ENCODE measurements around the gene DGKQ.

The DGKQ gene

GRCh38 chr4:973431-974397 lies at the start of gene DGKQ:
DGKQ (minus strand) TSS chr4:973569; CDS start chr4:973482, 87 bp downstream.
- H3K4me3 ChIP-seq (ENCODE audit: low read depth, low read length): peak within 1 kb of the TSS; percentile 53
- no peak for TF ChIP-seq CTCF (IDR thresholded peaks at IDR 0.05; ENCODE audit: low read depth, low read length)
- in situ Hi-C loops (cut with HindIII; ENCODE audit: low sequenced_read_pairs): no loop called here
- peak; percentile 77 for DNase-seq (ENCODE audit: low read depth, low spot score)

GRCh38 chr4:1022739-1023066 lies 49.3 kb upstream of the DGKQ start:
- in situ Hi-C loops (cut with HindIII; ENCODE audit: low sequenced_read_pairs): no loop called here
- DNase-seq (ENCODE audit: low read depth, low spot score): no peak
- H3K4me3 ChIP-seq (ENCODE audit: low read depth, low read length): no peak overlapping the region
- TF ChIP-seq CTCF (IDR thresholded peaks at IDR 0.05; ENCODE audit: low read depth, low read length): no peak

GRCh38 chr4:1022051-1022738 lies 48.8 kb upstream of the DGKQ start:
- in situ Hi-C loops (cut with HindIII; ENCODE audit: low sequenced_read_pairs): no loop called here
- no peak overlapping the region for H3K4me3 ChIP-seq (ENCODE audit: low read depth, low read length)
- no peak for DNase-seq (ENCODE audit: low read depth, low spot score)
- no peak for TF ChIP-seq CTCF (IDR thresholded peaks at IDR 0.05; ENCODE audit: low read depth, low read length)

- no peak for DNase-seq (ENCODE audit: low read depth, low spot score)
- TF ChIP-seq CTCF (IDR thresholded peaks at IDR 0.05; ENCODE audit: low read depth, low read length): no peak
- in situ Hi-C loops (cut with HindIII; ENCODE audit: low sequenced_read_pairs): no loop called here
- H3K4me3 ChIP-seq (ENCODE audit: low read depth, low read length): no peak overlapping the region
These were observed 48.1 kb upstream of the DGKQ start for GRCh38 chr4:1021386-1022050.

- in situ Hi-C loops (cut with HindIII; ENCODE audit: low sequenced_read_pairs): no loop called here
- TF ChIP-seq CTCF (IDR thresholded peaks at IDR 0.05; ENCODE audit: low read depth, low read length): no peak
- DNase-seq (ENCODE audit: low read depth, low spot score): no peak
- no peak overlapping the region for H3K4me3 ChIP-seq (ENCODE audit: low read depth, low read length)
These were observed 46.5 kb upstream of the DGKQ start for GRCh38 chr4:1019729-1020470.

GRCh38 chr4:1019320-1019719 lies 46.0 kb upstream of the DGKQ start:
- no peak for TF ChIP-seq CTCF (IDR thresholded peaks at IDR 0.05; ENCODE audit: low read depth, low read length)
- in situ Hi-C loops (cut with HindIII; ENCODE audit: low sequenced_read_pairs): no loop called here
- H3K4me3 ChIP-seq (ENCODE audit: low read depth, low read length): no peak overlapping the region

More at GRCh38 chr4:1019320-1019719, 46.0 kb upstream of the DGKQ start:
- no peak for DNase-seq (ENCODE audit: low read depth, low spot score)
